Ovary (tissue), 10 donors: ENCODE results near the gene FRMPD2. TPM values are rescaled to one million over a fixed set of nuclear protein-coding genes. Genes with fewer than 3 reads are reported as not detected.

Experiments used
- DNase-seq, 5 donors: peaks; one replicate each; pipeline ENCODE4 v3.0.0-alpha.2; 2019 to 2020
- H3K27ac ChIP-seq, 2 donors: fragments of 200-600 bp; one replicate each; pipeline versions ENCODE4 v1.5.1 to v1.8.0; 2019 to 2022
- H3K27me3 ChIP-seq: fragments of 200-600 bp; one replicate; pipeline ENCODE4 v1.8.0; 2022
- H3K36me3 ChIP-seq: fragments of 200-600 bp; sonication (generic); one replicate; pipeline ENCODE4 v1.5.1; 2019
- H3K4me1 ChIP-seq: one replicate; pipeline ENCODE4 v1.8.1; 2013; ENCODE audit warnings: mild to moderate bottlenecking, moderate library complexity; ENCODE audit not compliant: insufficient read depth
- H3K4me3 ChIP-seq: fragments of 200-600 bp; sonication (generic); one replicate; pipeline ENCODE4 v1.5.1; 2017
- H3K9me3 ChIP-seq, 2 donors: fragments of 200-600 bp in 1 of 2; sonication (generic) in 1 of 2; one replicate each; pipeline versions ENCODE4 v1.5.1 to v1.8.1; 2013 to 2019; ENCODE audit warnings: mild to moderate bottlenecking in 1 of 2, moderate library complexity in 1 of 2
- EP300 ChIP-seq: sonication (generic); formaldehyde crosslinking; IDR thresholded peaks from one replicate; pipeline ENCODE4 v1.6.1; 2017; ENCODE audit warnings: antibody characterized with exemption
- POLR2A ChIP-seq: fragments of 450-650 bp; IDR thresholded peaks from one replicate; pipeline ENCODE4 v1.6.1; 2017; ENCODE audit warnings: antibody characterized with exemption, mild to moderate bottlenecking, moderate library complexity
- WGBS, 3 donors: extraction: QIAGEN DNeasy Blood & Tissue Kit in 1 of 3; methylation state at CpG; one replicate each; pipeline versions ENCODE4 v1.1.5 to v1.1.7; 2013 to 2017; 5-methylcytosine and 5-hydroxymethylcytosine counted together
- intact Hi-C, 4 donors: fragments of 100-400 bp; cut with DNase I; formaldehyde crosslinking; loops; one replicate each; pipeline versions ENCODE4 v1.11.0 to v1.15.1; 2022 to 2023
- long read RNA-seq, 3 donors: library from polyadenylated mRNA in 2 of 3; unstranded in 2 of 3; transcript quantifications; one replicate each; pipeline ENCODE4 v2.0.0 and lab custom pipeline, GENCODE V29; 2021 to 2026
- polyA plus RNA-seq, 2 donors: library from polyadenylated mRNA; stranded (reverse); fragments of 200-250 nt in 1 of 2; fragments of 350-450 nt in 1 of 2; fragmentation: Illumina TruSeq in 1 of 2; extraction: RNeasy Lipid Tissue Mini Kit (QIAGEN cat#74804) in 1 of 2; gene quantifications; one replicate each; pipeline ENCODE4 v1.2.3, GENCODE V29; 2013 to 2014
- total RNA-seq, 7 donors: library from RNA; depleted of rRNA in 2 of 7; stranded (reverse); fragments of >200 nt in 2 of 7; fragmentation: NEBNext Ultra II Directional in 3 of 7; extraction: Animal tissue kit (Norgen Biotek cat#: 25700) in 3 of 7; gene quantifications; one replicate each; pipeline versions ENCODE4 v1.1.0 to v1.2.4, GENCODE V29; 2016 to 2023
- TF ChIP-seq, protein P1 (sequence below), 3 donors: fragments of 450-650 bp in 2 of 3; fragments of 200-600 bp in 1 of 3; IDR thresholded peaks; one replicate each; pipeline versions ENCODE4 v1.5.1 to v1.8.0; 2016 to 2022; ENCODE audit warnings: antibody characterized with exemption in 3 of 3, mild to moderate bottlenecking in 1 of 3
- donor health status: DM: no; HTN: no; CAD: no; lungs with moderate emphysema.
- donor health status: DM: no; HTN: no; CAD: no.
- donor health status: Bipolar disorder and iron deficiency.
- donor health status: DM: yes; HTN: yes; CAD: no.
- donor health status: DM: no; HTN: no; CAD: no.
- donor health status: DM: yes; HTN: yes; CAD: no.

Gene FRMPD2, protein sequence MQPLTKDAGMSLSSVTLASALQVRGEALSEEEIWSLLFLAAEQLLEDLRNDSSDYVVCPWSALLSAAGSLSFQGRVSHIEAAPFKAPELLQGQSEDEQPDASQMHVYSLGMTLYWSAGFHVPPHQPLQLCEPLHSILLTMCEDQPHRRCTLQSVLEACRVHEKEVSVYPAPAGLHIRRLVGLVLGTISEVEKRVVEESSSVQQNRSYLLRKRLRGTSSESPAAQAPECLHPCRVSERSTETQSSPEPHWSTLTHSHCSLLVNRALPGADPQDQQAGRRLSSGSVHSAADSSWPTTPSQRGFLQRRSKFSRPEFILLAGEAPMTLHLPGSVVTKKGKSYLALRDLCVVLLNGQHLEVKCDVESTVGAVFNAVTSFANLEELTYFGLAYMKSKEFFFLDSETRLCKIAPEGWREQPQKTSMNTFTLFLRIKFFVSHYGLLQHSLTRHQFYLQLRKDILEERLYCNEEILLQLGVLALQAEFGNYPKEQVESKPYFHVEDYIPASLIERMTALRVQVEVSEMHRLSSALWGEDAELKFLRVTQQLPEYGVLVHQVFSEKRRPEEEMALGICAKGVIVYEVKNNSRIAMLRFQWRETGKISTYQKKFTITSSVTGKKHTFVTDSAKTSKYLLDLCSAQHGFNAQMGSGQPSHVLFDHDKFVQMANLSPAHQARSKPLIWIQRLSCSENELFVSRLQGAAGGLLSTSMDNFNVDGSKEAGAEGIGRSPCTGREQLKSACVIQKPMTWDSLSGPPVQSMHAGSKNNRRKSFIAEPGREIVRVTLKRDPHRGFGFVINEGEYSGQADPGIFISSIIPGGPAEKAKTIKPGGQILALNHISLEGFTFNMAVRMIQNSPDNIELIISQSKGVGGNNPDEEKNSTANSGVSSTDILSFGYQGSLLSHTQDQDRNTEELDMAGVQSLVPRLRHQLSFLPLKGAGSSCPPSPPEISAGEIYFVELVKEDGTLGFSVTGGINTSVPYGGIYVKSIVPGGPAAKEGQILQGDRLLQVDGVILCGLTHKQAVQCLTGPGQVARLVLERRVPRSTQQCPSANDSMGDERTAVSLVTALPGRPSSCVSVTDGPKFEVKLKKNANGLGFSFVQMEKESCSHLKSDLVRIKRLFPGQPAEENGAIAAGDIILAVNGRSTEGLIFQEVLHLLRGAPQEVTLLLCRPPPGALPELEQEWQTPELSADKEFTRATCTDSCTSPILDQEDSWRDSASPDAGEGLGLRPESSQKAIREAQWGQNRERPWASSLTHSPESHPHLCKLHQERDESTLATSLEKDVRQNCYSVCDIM (N-terminal part only)
- total RNA-seq (10 to 100 TPM in 1 of 7 donors, under 1 TPM in 4, not detected in 2; 0.15 to 11.8 (median 0.69) TPM), polyA plus RNA-seq (under 1 TPM in 1 of 2 donors, not detected in 1; 0.70 TPM)
- long read RNA-seq, donor 1 = 0 reads
- long read RNA-seq, donor 2 = 0 reads
- long read RNA-seq, donor 3, partial matches to known transcripts = 1 of 1 reads
- long read RNA-seq, donor 3, other reads (novel, unspliced or antisense) = 0 of 1 reads

DNA sequence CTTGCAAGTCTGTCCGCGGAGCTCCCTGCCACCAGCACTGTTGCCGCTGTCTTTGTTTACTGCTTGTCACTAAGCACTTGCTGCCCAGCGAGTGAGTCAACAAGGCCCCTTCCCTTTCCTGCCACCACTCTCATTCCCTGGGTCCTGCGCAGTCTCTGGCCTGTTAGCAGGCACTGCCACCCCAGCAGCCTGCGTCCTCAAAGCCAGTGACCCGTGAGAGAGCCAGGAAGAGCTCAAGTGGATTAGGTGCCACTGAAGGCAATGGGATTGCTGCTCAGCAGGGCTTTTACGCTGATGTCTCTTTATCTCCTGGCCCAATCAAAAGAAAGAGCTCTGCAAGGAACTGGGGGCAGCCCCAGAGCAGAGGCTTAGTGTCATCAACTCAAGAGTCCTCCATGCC lies at the start of gene FRMPD2:
FRMPD2 (minus strand) TSS at position 61 of the 400 bp plus-strand sequence. CDS start 129 bp downstream, outside the sequence.
- DNase-seq = no peak
- H3K4me1 ChIP-seq = peaks cover 2% of the 10 kb centered on the region
- H3K36me3 ChIP-seq = no peaks in the 10 kb centered on the region
- no peaks in the 10 kb centered on the region for H3K27me3 ChIP-seq
- intact Hi-C loops = no loop called here
- H3K4me3 ChIP-seq = no peak within 1 kb of the TSS
- no peak for TF ChIP-seq POLR2A
- WGBS, 3 donors = 90 to 94% (median 93%) methylated on average over 8 of the region's 8 CpGs
- H3K9me3 ChIP-seq = no peaks in the 10 kb centered on the region
- no peak within 1 kb of the TSS for H3K27ac ChIP-seq

DNA sequence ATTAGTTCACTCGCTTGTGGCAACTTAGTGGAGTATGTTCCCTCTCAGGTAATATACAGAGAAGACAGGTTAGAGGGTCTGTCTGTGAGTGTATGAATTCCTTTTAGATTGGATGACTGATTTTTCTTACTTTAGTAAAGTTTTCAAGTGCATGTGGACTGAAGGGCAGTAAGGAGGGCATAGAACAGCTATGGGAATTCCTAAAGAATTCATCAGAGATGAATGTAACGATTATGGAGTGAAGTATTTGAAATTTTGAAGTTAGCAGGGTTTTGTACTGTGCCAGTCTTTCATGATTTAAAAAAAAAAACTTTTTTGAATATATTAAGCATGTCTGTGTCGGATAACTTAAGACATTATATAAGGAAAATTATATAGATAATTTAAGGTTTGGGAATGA lies 47.5 kb upstream of the FRMPD2 start:
- TF ChIP-seq POLR2A (no peak), EP300 (no peak)
- TF ChIP-seq, protein P1, sequence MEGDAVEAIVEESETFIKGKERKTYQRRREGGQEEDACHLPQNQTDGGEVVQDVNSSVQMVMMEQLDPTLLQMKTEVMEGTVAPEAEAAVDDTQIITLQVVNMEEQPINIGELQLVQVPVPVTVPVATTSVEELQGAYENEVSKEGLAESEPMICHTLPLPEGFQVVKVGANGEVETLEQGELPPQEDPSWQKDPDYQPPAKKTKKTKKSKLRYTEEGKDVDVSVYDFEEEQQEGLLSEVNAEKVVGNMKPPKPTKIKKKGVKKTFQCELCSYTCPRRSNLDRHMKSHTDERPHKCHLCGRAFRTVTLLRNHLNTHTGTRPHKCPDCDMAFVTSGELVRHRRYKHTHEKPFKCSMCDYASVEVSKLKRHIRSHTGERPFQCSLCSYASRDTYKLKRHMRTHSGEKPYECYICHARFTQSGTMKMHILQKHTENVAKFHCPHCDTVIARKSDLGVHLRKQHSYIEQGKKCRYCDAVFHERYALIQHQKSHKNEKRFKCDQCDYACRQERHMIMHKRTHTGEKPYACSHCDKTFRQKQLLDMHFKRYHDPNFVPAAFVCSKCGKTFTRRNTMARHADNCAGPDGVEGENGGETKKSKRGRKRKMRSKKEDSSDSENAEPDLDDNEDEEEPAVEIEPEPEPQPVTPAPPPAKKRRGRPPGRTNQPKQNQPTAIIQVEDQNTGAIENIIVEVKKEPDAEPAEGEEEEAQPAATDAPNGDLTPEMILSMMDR (IDR thresholded peaks at IDR 0.05) = no peak
- H3K4me3 ChIP-seq = no peak overlapping the region
- H3K36me3 ChIP-seq = no peaks in the 10 kb centered on the region
- H3K27ac ChIP-seq = no peak overlapping the region
- DNase-seq = no peak
- no peaks in the 10 kb centered on the region for H3K27me3 ChIP-seq
- intact Hi-C loops = no loop called here
- H3K4me1 ChIP-seq = peaks cover 16% of the 10 kb centered on the region
- no peaks in the 10 kb centered on the region for H3K9me3 ChIP-seq
- 93 to 97% (median 94%) methylated on average over 3 of the region's 3 CpGs for WGBS, 3 donors

DNA sequence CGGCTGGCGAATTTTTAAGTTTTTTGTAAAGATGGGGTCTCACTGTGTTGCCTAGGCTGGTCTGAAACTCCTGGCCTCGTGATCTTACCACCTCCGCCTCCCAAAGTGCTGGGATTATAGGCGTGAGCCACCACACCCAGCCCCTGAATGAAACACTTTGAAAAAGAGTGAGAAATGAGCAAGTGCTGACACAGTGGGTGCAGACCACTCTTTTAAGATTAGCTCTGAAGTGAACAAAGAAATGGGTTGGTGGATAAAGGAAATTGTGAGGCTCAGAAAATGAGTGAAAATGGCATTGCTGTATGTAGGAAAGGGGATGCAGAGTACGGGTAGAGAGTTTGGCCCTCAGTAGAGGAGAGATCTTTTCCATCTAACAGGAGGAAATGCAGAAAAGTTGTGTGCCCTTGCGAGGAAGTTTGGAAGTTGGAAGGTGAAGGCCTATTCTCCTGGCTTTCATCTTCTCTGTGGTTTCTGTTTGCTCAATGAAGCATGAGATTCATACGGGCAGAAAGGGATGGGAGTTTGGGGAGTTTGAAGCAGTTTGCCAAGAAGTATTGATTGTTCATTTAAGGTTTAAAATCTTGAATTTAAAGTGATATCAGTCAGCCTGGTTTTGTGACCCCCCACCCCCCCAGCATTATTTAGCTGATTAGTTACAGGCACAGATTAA lies 43.0 kb upstream of the FRMPD2 start:
- no peak for DNase-seq
- no peak overlapping the region for H3K27ac ChIP-seq
- H3K4me3 ChIP-seq = no peak overlapping the region
- H3K4me1 ChIP-seq = peaks cover 19% of the 10 kb centered on the region
- H3K27me3 ChIP-seq = no peaks in the 10 kb centered on the region
- WGBS, 3 donors = 65 to 82% (median 69%) methylated on average over 8 of the region's 8 CpGs
- TF ChIP-seq, protein P1 (IDR thresholded peaks at IDR 0.05) = no peak
- TF ChIP-seq EP300 (no peak), POLR2A (no peak)
- H3K9me3 ChIP-seq = no peaks in the 10 kb centered on the region
- H3K36me3 ChIP-seq = no peaks in the 10 kb centered on the region
- intact Hi-C loops = no loop called here

DNA sequence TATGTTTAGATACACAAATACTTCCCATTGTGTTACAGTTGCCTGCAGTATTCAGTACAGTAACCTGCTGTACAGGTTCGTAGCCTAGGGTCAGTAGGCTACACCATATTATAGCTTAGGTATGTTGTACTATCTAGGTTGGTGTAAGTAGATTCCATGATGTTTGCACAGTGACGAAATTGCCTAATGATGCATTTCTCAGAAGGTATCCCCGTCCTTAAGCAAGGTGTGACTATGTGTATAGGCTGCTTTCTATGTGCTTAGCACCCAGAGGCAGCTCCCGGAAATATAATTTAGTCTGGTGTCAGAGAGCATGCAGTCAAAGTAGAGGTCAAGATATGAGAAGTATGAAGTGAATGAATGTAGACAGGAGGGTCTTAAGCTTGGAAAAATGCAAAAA lies 41.7 kb upstream of the FRMPD2 start:
- WGBS, 3 donors = 88 to 92% (median 90%) methylated on average over 4 of the region's 4 CpGs
- DNase-seq = no peak
- H3K9me3 ChIP-seq = no peaks in the 10 kb centered on the region

More for the DNA sequence above, 41.7 kb upstream of the FRMPD2 start:
- no peak overlapping the region for H3K27ac ChIP-seq
- intact Hi-C loops = no loop called here
- peaks cover 16% of the 10 kb centered on the region for H3K4me1 ChIP-seq
- TF ChIP-seq EP300 (no peak), POLR2A (no peak)
- TF ChIP-seq, protein P1 (IDR thresholded peaks at IDR 0.05) = no peak
- H3K36me3 ChIP-seq = no peaks in the 10 kb centered on the region
- no peak overlapping the region for H3K4me3 ChIP-seq
- no peaks in the 10 kb centered on the region for H3K27me3 ChIP-seq
